Measurements from ENCODE around the gene THG1L.

THG1L gene

GRCh38 chr5:157748760-157749461, 17.7 kb downstream of the THG1L start:
- H3K79me2 ChIP-seq (ENCODE audit: low read length), result 0 out of 2 replicates have a peak, but pooled peaks cover 4% of the 10 kb centered on the region
- H3K27ac ChIP-seq (ENCODE audit: low read length), result no peak overlapping the region
- TF ChIP-seq CTCF (IDR thresholded peaks at IDR 0.05; ENCODE audit: low read depth, low read length) (no peak), EZH2phosphoT487 (IDR thresholded peaks at IDR 0.05; ENCODE audit: low read depth) (no peak)
- peaks cover 5% of the 10 kb centered on the region; the same call in 1 of the 2 replicates for H3K4me1 ChIP-seq (ENCODE audit: low read length)
- H4K20me1 ChIP-seq (ENCODE audit: insufficient read depth, low read length), result no peaks in the 10 kb centered on the region
- no peaks in the 10 kb centered on the region for H3K9me3 ChIP-seq (ENCODE audit: insufficient read depth, low read length)
- no peak overlapping the region for H3K4me3 ChIP-seq (ENCODE audit: low read length)
- no peaks in the 10 kb centered on the region for H3K27me3 ChIP-seq (ENCODE audit: low read depth, low read length)
- no peak overlapping the region for H3K9ac ChIP-seq (ENCODE audit: low read length)
- H3K36me3 ChIP-seq (replicated peaks; ENCODE audit: low read depth, low read length), result no peaks in the 10 kb centered on the region
- H3K4me2 ChIP-seq (ENCODE audit: low read length), result no peak overlapping the region
- H2AFZ ChIP-seq (ENCODE audit: low read depth, low read length), result no peak overlapping the region

GRCh38 chr5:157749462-157749799, 18.2 kb downstream of the THG1L start:
- H3K79me2 ChIP-seq (ENCODE audit: low read length), result 0 out of 2 replicates have a peak, but pooled peaks cover 4% of the 10 kb centered on the region
- no peak overlapping the region for H2AFZ ChIP-seq (ENCODE audit: low read depth, low read length)
- H3K4me3 ChIP-seq (ENCODE audit: low read length), result no peak overlapping the region
- no peaks in the 10 kb centered on the region for H3K9me3 ChIP-seq (ENCODE audit: insufficient read depth, low read length)
- no peaks in the 10 kb centered on the region for H4K20me1 ChIP-seq (ENCODE audit: insufficient read depth, low read length)
- H3K4me1 ChIP-seq (ENCODE audit: low read length), result peaks cover 4% of the 10 kb centered on the region; the same call in 1 of the 2 replicates
- H3K27ac ChIP-seq (ENCODE audit: low read length), result no peak overlapping the region
- H3K4me2 ChIP-seq (ENCODE audit: low read length), result no peak overlapping the region
- H3K36me3 ChIP-seq (replicated peaks; ENCODE audit: low read depth, low read length), result no peaks in the 10 kb centered on the region
- H3K9ac ChIP-seq (ENCODE audit: low read length), result no peak overlapping the region
- H3K27me3 ChIP-seq (ENCODE audit: low read depth, low read length), result no peaks in the 10 kb centered on the region
- TF ChIP-seq CTCF (IDR thresholded peaks at IDR 0.05; ENCODE audit: low read depth, low read length) (no peak), EZH2phosphoT487 (IDR thresholded peaks at IDR 0.05; ENCODE audit: low read depth) (no peak)

- H3K9me3 ChIP-seq (ENCODE audit: insufficient read depth, low read length), result no peaks in the 10 kb centered on the region
- H3K4me1 ChIP-seq (ENCODE audit: low read length), result no peaks in the 10 kb centered on the region
- H3K79me2 ChIP-seq (ENCODE audit: low read length), result no peaks in the 10 kb centered on the region
- H4K20me1 ChIP-seq (ENCODE audit: insufficient read depth, low read length), result no peaks in the 10 kb centered on the region
- no peaks in the 10 kb centered on the region for H3K36me3 ChIP-seq (replicated peaks; ENCODE audit: low read depth, low read length)
- H2AFZ ChIP-seq (ENCODE audit: low read depth, low read length), result no peak overlapping the region
- H3K27ac ChIP-seq (ENCODE audit: low read length), result no peak overlapping the region
- H3K4me2 ChIP-seq (ENCODE audit: low read length), result no peak overlapping the region
- TF ChIP-seq EZH2phosphoT487 (IDR thresholded peaks at IDR 0.05; ENCODE audit: low read depth), result no peak
- TF ChIP-seq CTCF (IDR thresholded peaks at IDR 0.05; ENCODE audit: low read depth, low read length), result no peak
- H3K9ac ChIP-seq (ENCODE audit: low read length), result no peak overlapping the region
- H3K27me3 ChIP-seq (ENCODE audit: low read depth, low read length), result no peaks in the 10 kb centered on the region
- no peak overlapping the region for H3K4me3 ChIP-seq (ENCODE audit: low read length)
Observed at GRCh38 chr5:157750320-157750719, 19.1 kb downstream of the THG1L start.

- TF ChIP-seq EZH2phosphoT487 (IDR thresholded peaks at IDR 0.05; ENCODE audit: low read depth), result no peak
- TF ChIP-seq CTCF (IDR thresholded peaks at IDR 0.05; ENCODE audit: low read depth, low read length), result no peak
- Histone ChIP-seq H4K20me1 (ENCODE audit: insufficient read depth, low read length) (no peaks in the 10 kb centered on the region), H3K36me3 (replicated peaks; ENCODE audit: low read depth, low read length) (no peaks in the 10 kb centered on the region), H3K9ac (ENCODE audit: low read length) (no peak overlapping the region), H3K27me3 (ENCODE audit: low read depth, low read length) (no peaks in the 10 kb centered on the region), H2AFZ (ENCODE audit: low read depth, low read length) (no peak overlapping the region), H3K4me1 (ENCODE audit: low read length) (peaks cover 15% of the 10 kb centered on the region), H3K4me3 (ENCODE audit: low read length) (no peak overlapping the region), H3K79me2 (ENCODE audit: low read length) (no peaks in the 10 kb centered on the region), H3K27ac (ENCODE audit: low read length) (no peak overlapping the region), H3K4me2 (ENCODE audit: low read length) (no peak overlapping the region), H3K9me3 (ENCODE audit: insufficient read depth, low read length) (no peaks in the 10 kb centered on the region)
Observed at GRCh38 chr5:157756122-157756521, 24.9 kb downstream of the THG1L start.

Measured in OCI-LY3 (cell line).